Superior temporal gyrus (tissue), 1 donor: ENCODE measurements around the gene DEPP1.

Experiments
- DNase-seq: peaks from one replicate; pipeline ENCODE4 v3.0.0-alpha.2; 2016; ENCODE audit errors: extremely low spot score

The DEPP1 gene

GRCh38 chr10:44979281-44980191, 927 bp upstream of the DEPP1 start:
- DNase-seq = no peak

GRCh38 chr10:44978213-44978569, 418 bp downstream of the DEPP1 start:
- DNase-seq = no peak

GRCh38 chr10:44977287-44978212, 1.1 kb downstream of the DEPP1 start:
- no peak for DNase-seq

- no peak for DNase-seq
Measured at GRCh38 chr10:44976352-44977198, 2.0 kb downstream of the DEPP1 start.

- no peak for DNase-seq
Measured at GRCh38 chr10:44975431-44976331, 2.9 kb downstream of the DEPP1 start.

- peak; percentile 76 for DNase-seq
Measured at GRCh38 chr10:44974628-44975430, 3.8 kb downstream of the DEPP1 start.

- no peak for DNase-seq
Measured at GRCh38 chr10:44974082-44974627, 4.5 kb downstream of the DEPP1 start.

- no peak for DNase-seq
Measured at GRCh38 chr10:44973323-44974081, 5.1 kb downstream of the DEPP1 start.

GRCh38 chr10:44972874-44973306, 5.7 kb downstream of the DEPP1 start:
- DNase-seq = no peak

GRCh38 chr10:44971935-44972757, 6.5 kb downstream of the DEPP1 start:
- DNase-seq = no peak

- DNase-seq = no peak
Measured at GRCh38 chr10:44971434-44971833, 7.2 kb downstream of the DEPP1 start.

- no peak for DNase-seq
Measured at GRCh38 chr10:44970812-44971395, 7.7 kb downstream of the DEPP1 start.

- DNase-seq = no peak
Measured at GRCh38 chr10:44969854-44970253, 8.8 kb downstream of the DEPP1 start.

GRCh38 chr10:44968500-44969400, 9.9 kb downstream of the DEPP1 start:
- no peak for DNase-seq

- DNase-seq = peak; percentile 47
Measured at GRCh38 chr10:44968091-44968490, 10.5 kb downstream of the DEPP1 start.

- DNase-seq = no peak
Measured at GRCh38 chr10:44967616-44968015, 11.0 kb downstream of the DEPP1 start.
